ENCODE data around the gene STX18. TPM values are rescaled to one million over a fixed set of nuclear protein-coding genes. Genes with fewer than 3 reads are reported as not detected.

STX18 gene
- total RNA-seq, 6 experiments from 2014 or later: 27.5 to 37.1 (median 29.8) TPM

DNA sequence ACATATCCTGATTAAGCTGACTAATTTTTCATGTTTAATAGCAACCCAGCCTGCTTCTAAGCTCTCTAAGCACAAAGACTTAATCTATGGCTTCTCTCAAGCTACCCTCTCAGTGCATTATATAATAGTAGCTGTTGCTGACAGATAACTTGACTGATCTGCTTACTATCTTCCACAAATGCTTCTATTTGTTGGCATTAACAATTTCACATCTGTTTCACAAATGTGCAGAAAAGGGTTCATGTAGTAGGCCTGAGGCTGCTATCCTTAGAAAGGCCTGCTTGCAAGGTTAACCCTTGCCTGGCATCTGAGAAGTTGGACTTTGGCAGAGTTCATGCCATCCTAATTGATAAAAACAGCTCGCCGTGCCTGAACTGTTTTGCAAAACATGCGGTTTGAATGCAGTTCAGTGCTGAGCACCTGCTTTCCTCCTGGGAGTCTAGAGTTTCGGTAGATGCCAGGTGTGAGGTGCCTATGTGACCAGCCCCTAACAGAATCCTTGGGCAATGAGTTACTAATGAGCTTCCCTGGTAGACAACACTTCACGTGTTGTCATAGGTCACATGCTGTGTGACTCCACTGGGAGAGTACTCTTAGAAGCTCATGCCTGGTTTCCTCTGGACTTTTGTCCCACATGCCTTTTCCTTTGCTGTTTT is 86.5 kb downstream of the STX18 start:
- no peak for DNase-seq
- H3K27me3 Mint-ChIP-seq (ENCODE audit: insufficient read depth): peaks cover 2% of the 10 kb centered on the region
- H3K4me1 Mint-ChIP-seq (ENCODE audit: low read depth): peaks cover 57% of the 10 kb centered on the region
- no peak overlapping the region for H3K4me3 Mint-ChIP-seq
- TF ChIP-seq, protein P1, sequence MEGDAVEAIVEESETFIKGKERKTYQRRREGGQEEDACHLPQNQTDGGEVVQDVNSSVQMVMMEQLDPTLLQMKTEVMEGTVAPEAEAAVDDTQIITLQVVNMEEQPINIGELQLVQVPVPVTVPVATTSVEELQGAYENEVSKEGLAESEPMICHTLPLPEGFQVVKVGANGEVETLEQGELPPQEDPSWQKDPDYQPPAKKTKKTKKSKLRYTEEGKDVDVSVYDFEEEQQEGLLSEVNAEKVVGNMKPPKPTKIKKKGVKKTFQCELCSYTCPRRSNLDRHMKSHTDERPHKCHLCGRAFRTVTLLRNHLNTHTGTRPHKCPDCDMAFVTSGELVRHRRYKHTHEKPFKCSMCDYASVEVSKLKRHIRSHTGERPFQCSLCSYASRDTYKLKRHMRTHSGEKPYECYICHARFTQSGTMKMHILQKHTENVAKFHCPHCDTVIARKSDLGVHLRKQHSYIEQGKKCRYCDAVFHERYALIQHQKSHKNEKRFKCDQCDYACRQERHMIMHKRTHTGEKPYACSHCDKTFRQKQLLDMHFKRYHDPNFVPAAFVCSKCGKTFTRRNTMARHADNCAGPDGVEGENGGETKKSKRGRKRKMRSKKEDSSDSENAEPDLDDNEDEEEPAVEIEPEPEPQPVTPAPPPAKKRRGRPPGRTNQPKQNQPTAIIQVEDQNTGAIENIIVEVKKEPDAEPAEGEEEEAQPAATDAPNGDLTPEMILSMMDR (IDR thresholded peaks at IDR 0.05): no peak
- H3K9me3 Mint-ChIP-seq: no peaks in the 10 kb centered on the region
- H3K36me3 Mint-ChIP-seq (ENCODE audit: low read depth): peaks cover 43% of the 10 kb centered on the region
- no peak overlapping the region; the same call in 1 of the 2 replicates for H3K27ac Mint-ChIP-seq

DNA sequence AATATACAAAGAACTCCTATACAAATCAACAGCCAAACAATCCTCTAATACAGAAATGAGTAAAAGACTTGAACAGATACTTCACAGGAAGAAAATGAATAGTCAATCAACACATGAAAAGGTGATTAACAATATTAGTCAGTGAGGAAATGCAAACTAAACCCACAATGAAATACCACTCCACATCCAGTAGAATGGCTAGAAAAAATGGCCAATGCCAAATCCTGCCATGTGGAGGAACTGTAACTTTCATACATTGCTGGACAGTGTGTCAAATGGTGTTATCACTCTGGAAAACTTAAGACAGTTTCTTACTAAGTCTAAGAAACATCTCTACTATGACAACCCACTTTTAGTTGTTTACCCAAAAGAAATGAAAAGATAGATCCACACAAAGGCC is 95.4 kb downstream of the STX18 start:
- no peak overlapping the region for H3K4me3 Mint-ChIP-seq
- H3K4me1 Mint-ChIP-seq (ENCODE audit: low read depth): peaks cover 45% of the 10 kb centered on the region

DNA sequence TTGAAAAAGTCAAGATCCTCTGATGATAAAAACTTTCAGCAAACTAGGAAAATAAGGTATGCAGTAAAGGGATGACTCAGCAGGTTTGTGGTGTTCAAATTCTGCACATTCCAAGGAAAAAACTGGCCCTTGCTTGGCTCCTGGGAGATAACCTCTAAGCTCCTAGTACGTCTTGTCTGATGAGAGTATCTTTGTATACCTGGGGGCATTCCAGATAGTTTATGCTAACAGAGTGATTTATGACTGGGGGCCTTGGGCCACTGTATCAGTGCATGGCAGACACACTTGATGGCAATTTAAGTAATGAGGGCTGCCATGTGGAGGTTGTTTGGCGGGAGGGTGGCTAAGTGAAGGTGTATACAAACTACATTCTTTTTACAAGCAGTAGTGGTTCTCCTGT is 98.0 kb downstream of the STX18 start:
- TF ChIP-seq, protein P1 (IDR thresholded peaks at IDR 0.05): no peak
- Mint-ChIP-seq H3K4me3 (peak overlapping the region; percentile 15; the same call in 1 of the 2 replicates), H3K4me1 (ENCODE audit: low read depth) (peaks cover 59% of the 10 kb centered on the region)

More for the DNA sequence above, 95.4 kb downstream of the STX18 start:
- H3K27ac Mint-ChIP-seq: peak overlapping the region; percentile 82
- TF ChIP-seq, protein P1 (IDR thresholded peaks at IDR 0.05): peak; percentile 10; the same call in 1 of the 2 replicates
- peak; percentile 59 for DNase-seq
- H3K9me3 Mint-ChIP-seq: no peaks in the 10 kb centered on the region
- H3K27me3 Mint-ChIP-seq (ENCODE audit: insufficient read depth): no peaks in the 10 kb centered on the region; the same call in 1 of the 2 replicates
- H3K36me3 Mint-ChIP-seq (ENCODE audit: low read depth): peaks cover 11% of the 10 kb centered on the region; the same call in 1 of the 2 replicates

DNA sequence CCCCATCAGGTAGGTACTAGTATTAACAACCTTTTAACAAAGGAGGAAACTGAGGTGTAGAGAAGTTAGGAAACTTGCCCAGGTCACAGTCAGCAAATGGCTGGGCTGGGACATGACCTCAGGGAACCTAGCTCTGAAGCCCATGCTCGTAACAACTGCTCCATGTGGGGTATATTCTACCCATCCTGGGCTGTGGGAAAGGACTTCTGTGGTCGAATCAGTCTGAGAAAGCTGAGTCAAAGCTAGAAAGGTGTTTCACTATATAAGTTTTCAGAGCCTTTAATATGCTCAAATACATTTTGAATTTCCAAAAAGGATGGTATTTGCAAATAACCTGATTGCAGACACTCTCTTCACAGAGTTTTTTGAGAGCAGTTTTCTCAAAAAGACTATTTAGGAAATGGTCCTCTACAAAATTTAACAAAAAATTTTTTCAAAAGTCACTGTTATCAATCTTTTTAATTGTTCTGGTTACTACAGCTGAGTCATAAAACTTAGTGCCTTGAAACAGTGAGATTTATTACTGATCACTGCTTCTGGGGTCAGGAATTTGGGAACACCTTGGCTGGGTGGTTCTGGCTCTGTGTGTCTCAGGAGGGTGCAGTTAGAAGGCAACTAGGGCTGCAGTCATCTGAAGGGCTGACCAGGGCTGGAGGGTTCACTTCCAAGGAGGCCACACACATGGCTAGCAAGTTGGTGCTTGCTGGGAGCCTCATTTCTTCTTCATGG is 101.4 kb downstream of the STX18 start:
- no peak for DNase-seq
- Mint-ChIP-seq H3K27me3 (ENCODE audit: insufficient read depth) (no peaks in the 10 kb centered on the region; the same call in 1 of the 2 replicates), H3K36me3 (ENCODE audit: low read depth) (peaks cover 15% of the 10 kb centered on the region), H3K4me1 (ENCODE audit: low read depth) (peaks cover 36% of the 10 kb centered on the region), H3K9me3 (no peaks in the 10 kb centered on the region), H3K27ac (no peak overlapping the region), H3K4me3 (no peak overlapping the region)
- TF ChIP-seq, protein P1 (IDR thresholded peaks at IDR 0.05): no peak

More for the DNA sequence above, 98.0 kb downstream of the STX18 start:
- H3K9me3 Mint-ChIP-seq: no peaks in the 10 kb centered on the region
- H3K27me3 Mint-ChIP-seq (ENCODE audit: insufficient read depth): no peaks in the 10 kb centered on the region
- H3K36me3 Mint-ChIP-seq (ENCODE audit: low read depth): 0 out of 2 replicates have a peak, but pooled peaks cover 9% of the 10 kb centered on the region
- DNase-seq: peak; percentile 56
- peak overlapping the region; percentile 70 for H3K27ac Mint-ChIP-seq

DNA sequence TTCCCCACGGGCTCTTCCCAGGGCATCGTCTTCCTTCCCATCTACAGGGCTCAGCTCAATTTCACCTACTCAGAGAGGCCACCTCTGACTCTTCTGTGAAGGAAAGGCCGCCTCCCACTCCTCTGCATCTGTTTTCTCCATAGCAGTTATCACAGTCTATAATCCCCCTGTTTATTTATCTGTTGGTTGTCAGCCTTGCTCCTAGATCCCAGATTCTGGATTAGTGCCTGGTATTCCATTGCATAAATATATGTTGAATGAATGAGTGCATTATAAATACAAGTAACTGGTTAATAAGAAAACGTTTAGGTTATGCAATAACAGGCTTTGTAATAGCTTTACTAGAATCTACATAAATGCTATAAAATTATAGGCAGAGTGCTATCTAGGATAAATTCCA is 102.1 kb downstream of the STX18 start:
- TF ChIP-seq, protein P1 (IDR thresholded peaks at IDR 0.05): no peak
- peaks cover 35% of the 10 kb centered on the region for H3K4me1 Mint-ChIP-seq (ENCODE audit: low read depth)
- H3K9me3 Mint-ChIP-seq: no peaks in the 10 kb centered on the region
- peak overlapping the region; percentile 53; the same call in 1 of the 2 replicates for H3K27ac Mint-ChIP-seq
- peaks cover 17% of the 10 kb centered on the region for H3K36me3 Mint-ChIP-seq (ENCODE audit: low read depth)
- no peaks in the 10 kb centered on the region; the same call in 1 of the 2 replicates for H3K27me3 Mint-ChIP-seq (ENCODE audit: insufficient read depth)
- DNase-seq: no peak
- no peak overlapping the region for H3K4me3 Mint-ChIP-seq

All from HFFc6 (cell line).